ENCODE measurements around the gene MAN1A2. TPM values are rescaled to one million over a fixed set of nuclear protein-coding genes. Genes with fewer than 3 reads are reported as not detected.

Gene MAN1A2
- total and polyA plus RNA-seq, 9 of the 15 experiments (the other 6 are each of a cell fraction or from before 2014, with no cell fraction given) = 4.2 to 38.4 (median 18.7) TPM

- TF ChIP-seq, protein P1, sequence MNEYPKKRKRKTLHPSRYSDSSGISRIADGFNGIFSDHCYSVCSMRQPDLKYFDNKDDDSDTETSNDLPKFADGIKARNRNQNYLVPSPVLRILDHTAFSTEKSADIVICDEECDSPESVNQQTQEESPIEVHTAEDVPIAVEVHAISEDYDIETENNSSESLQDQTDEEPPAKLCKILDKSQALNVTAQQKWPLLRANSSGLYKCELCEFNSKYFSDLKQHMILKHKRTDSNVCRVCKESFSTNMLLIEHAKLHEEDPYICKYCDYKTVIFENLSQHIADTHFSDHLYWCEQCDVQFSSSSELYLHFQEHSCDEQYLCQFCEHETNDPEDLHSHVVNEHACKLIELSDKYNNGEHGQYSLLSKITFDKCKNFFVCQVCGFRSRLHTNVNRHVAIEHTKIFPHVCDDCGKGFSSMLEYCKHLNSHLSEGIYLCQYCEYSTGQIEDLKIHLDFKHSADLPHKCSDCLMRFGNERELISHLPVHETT (CRISPR knock-in tag; conservative IDR thresholded peaks at IDR 0.05 in 1 of 2, IDR thresholded peaks at IDR 0.05 in 1 of 2) = peak in 1 of 2 experiments; percentile 97; a peak in 2 of 4 replicates
- TF ChIP-seq MAFG (tag; conservative IDR thresholded peaks at IDR 0.05) (no peak), FUS (optimal IDR thresholded peaks at IDR 0.05; ENCODE audit: low read depth, low read length) (no peak), MTA3 (IDR thresholded peaks at IDR 0.05; ENCODE audit: borderline replicate concordance) (peak; percentile 42; the same call in 1 of the 2 replicates), DIDO1 (tag; IDR thresholded peaks at IDR 0.05; ENCODE audit: low read depth) (no peak), ESRRA (IDR thresholded peaks at IDR 0.05; ENCODE audit: borderline replicate concordance, low read depth) (peak; percentile 33; the same call in 1 of the 2 replicates), NR0B1 (IDR thresholded peaks at IDR 0.05; ENCODE audit: partially characterized antibody) (no peak), MNT (conservative IDR thresholded peaks at IDR 0.05) (peak; percentile 47 to 77; a peak in 3 of 4 replicates), ATF1 (CRISPR knock-in tag; IDR thresholded peaks at IDR 0.05) (no peak), ATF1 (tag; IDR thresholded peaks at IDR 0.05) (peak; percentile 66), ZNF717 (CRISPR knock-in tag; IDR thresholded peaks at IDR 0.05) (no peak), NCOA2 (IDR thresholded peaks at IDR 0.05; ENCODE audit: partially characterized antibody in 2 of 2) (no peak), HEY1 (CRISPR knock-in tag; IDR thresholded peaks at IDR 0.05; ENCODE audit: borderline replicate concordance) (no peak)
- TF ChIP-seq, protein P2, sequence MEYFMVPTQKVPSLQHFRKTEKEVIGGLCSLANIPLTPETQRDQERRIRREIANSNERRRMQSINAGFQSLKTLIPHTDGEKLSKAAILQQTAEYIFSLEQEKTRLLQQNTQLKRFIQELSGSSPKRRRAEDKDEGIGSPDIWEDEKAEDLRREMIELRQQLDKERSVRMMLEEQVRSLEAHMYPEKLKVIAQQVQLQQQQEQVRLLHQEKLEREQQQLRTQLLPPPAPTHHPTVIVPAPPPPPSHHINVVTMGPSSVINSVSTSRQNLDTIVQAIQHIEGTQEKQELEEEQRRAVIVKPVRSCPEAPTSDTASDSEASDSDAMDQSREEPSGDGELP (CRISPR knock-in tag; IDR thresholded peaks at IDR 0.05; ENCODE audit: borderline replicate concordance) = peak; percentile 80
- TF ChIP-seq, protein P3, sequence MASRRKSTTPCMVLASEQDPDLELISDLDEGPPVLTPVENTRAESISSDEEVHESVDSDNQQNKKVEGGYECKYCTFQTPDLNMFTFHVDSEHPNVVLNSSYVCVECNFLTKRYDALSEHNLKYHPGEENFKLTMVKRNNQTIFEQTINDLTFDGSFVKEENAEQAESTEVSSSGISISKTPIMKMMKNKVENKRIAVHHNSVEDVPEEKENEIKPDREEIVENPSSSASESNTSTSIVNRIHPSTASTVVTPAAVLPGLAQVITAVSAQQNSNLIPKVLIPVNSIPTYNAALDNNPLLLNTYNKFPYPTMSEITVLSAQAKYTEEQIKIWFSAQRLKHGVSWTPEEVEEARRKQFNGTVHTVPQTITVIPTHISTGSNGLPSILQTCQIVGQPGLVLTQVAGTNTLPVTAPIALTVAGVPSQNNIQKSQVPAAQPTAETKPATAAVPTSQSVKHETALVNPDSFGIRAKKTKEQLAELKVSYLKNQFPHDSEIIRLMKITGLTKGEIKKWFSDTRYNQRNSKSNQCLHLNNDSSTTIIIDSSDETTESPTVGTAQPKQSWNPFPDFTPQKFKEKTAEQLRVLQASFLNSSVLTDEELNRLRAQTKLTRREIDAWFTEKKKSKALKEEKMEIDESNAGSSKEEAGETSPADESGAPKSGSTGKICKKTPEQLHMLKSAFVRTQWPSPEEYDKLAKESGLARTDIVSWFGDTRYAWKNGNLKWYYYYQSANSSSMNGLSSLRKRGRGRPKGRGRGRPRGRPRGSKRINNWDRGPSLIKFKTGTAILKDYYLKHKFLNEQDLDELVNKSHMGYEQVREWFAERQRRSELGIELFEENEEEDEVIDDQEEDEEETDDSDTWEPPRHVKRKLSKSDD (conservative IDR thresholded peaks at IDR 0.05; ENCODE audit: low read length) = no peak
These were observed at the start of gene MAN1A2 (continued) for GRCh38 chr1:117367046-117368025.

Data from K562 (cell line).